ENCODE measurements around the gene EDN1. TPM values are rescaled to one million over a fixed set of nuclear protein-coding genes. Genes with fewer than 3 reads are reported as not detected.

Gene EDN1
- total and polyA plus RNA-seq, 2 donors (not counting 1 experiment from before 2014, with no cell fraction given) = 0.17 to 10.1 TPM

DNA sequence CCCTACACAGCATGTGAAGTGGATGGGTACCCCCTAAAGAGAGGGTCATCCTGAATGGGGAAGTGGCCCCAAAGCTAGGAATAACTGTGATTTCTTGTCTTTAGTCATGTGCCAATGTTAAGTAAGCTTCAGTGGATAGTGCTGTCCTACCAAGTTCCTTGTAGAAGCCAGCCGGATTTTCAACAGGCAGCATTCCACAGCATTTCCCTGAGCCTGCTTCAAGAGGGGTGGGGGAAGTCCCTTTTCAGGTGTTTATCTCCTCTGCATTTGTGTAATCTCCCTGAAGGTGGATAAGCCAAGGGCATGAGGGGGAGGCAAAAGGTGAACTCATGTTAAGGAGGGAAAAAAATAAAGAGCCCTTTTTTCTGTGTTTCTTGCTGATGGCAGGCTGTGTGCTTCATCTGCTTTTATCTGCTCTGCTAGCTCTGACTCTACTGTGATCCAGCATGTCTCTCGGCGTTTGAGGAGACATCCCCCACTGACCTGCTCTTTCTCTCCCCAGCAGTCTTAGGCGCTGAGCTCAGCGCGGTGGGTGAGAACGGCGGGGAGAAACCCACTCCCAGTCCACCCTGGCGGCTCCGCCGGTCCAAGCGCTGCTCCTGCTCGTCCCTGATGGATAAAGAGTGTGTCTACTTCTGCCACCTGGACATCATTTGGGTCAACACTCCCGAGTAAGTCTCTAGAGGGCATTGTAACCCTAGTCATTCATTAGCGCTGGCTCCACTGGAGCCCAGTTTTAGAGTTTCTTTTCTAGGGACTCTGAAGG, 1.9 kb downstream of the EDN1 start:
- TF ChIP-seq, protein P1, sequence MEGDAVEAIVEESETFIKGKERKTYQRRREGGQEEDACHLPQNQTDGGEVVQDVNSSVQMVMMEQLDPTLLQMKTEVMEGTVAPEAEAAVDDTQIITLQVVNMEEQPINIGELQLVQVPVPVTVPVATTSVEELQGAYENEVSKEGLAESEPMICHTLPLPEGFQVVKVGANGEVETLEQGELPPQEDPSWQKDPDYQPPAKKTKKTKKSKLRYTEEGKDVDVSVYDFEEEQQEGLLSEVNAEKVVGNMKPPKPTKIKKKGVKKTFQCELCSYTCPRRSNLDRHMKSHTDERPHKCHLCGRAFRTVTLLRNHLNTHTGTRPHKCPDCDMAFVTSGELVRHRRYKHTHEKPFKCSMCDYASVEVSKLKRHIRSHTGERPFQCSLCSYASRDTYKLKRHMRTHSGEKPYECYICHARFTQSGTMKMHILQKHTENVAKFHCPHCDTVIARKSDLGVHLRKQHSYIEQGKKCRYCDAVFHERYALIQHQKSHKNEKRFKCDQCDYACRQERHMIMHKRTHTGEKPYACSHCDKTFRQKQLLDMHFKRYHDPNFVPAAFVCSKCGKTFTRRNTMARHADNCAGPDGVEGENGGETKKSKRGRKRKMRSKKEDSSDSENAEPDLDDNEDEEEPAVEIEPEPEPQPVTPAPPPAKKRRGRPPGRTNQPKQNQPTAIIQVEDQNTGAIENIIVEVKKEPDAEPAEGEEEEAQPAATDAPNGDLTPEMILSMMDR (conservative IDR thresholded peaks at IDR 0.05 in 1 of 2, IDR thresholded peaks at IDR 0.05 in 1 of 2; ENCODE audit: low read depth in 1 of 2, low read length in 2 of 2) = peak in 1 of 2 donors; percentile 14
- no peak for TF ChIP-seq EZH2 (IDR thresholded peaks at IDR 0.05; ENCODE audit: low read length, missing control alignments)
- peak in 1 of 2 donors; percentile 49 for DNase-seq (ENCODE audit: low read depth in 2 of 2)
- Histone ChIP-seq H3K4me2 (ENCODE audit: extremely low read depth, insufficient read depth, low read length) (peak overlapping the region; percentile 18), H3K36me3 (ENCODE audit: control insufficient read depth, insufficient read depth, low read length) (no peaks in the 10 kb centered on the region), H4K20me1 (ENCODE audit: control insufficient read depth, extremely low read depth, insufficient read depth, low read length) (no peaks in the 10 kb centered on the region), H3K4me1 (ENCODE audit: control insufficient read depth, extremely low read depth, insufficient read depth, low read length) (peaks cover 5% of the 10 kb centered on the region), H3K9me3 (ENCODE audit: control insufficient read depth, insufficient read depth, low read depth, low read length) (no peaks in the 10 kb centered on the region), H2AFZ (ENCODE audit: low read length) (no peak overlapping the region), H3K4me3 (replicated peaks in 1 of 4; ENCODE audit: control extremely low read depth in 1 of 4, insufficient read depth in 1 of 4, low read depth in 3 of 4, low read length in 4 of 4) (peak overlapping the region in 3 of 4 experiments; percentile 3 to 29 (median 7)), H3K9ac (ENCODE audit: insufficient read depth, low read length) (no peak overlapping the region), H3K27ac (ENCODE audit: insufficient read depth, low read length) (no peak overlapping the region), H3K27me3 (ENCODE audit: control insufficient read depth, insufficient read depth, low read length) (no peaks in the 10 kb centered on the region), H3K79me2 (ENCODE audit: control insufficient read depth, insufficient read depth, low read length) (no peaks in the 10 kb centered on the region)

- TF ChIP-seq, protein P1 (conservative IDR thresholded peaks at IDR 0.05 in 1 of 2, IDR thresholded peaks at IDR 0.05 in 1 of 2; ENCODE audit: low read depth in 1 of 2, low read length in 2 of 2) = no peak
- no peak for TF ChIP-seq EZH2 (IDR thresholded peaks at IDR 0.05; ENCODE audit: low read length, missing control alignments)
- no peak overlapping the region for H3K4me3 ChIP-seq (replicated peaks in 1 of 4; ENCODE audit: control extremely low read depth in 1 of 4, insufficient read depth in 1 of 4, low read depth in 3 of 4, low read length in 4 of 4)
- H3K4me2 ChIP-seq (ENCODE audit: extremely low read depth, insufficient read depth, low read length) = no peak overlapping the region
- H4K20me1 ChIP-seq (ENCODE audit: control insufficient read depth, extremely low read depth, insufficient read depth, low read length) = no peaks in the 10 kb centered on the region
- H3K79me2 ChIP-seq (ENCODE audit: control insufficient read depth, insufficient read depth, low read length) = no peaks in the 10 kb centered on the region
- H3K27ac ChIP-seq (ENCODE audit: insufficient read depth, low read length) = no peak overlapping the region
- H3K9ac ChIP-seq (ENCODE audit: insufficient read depth, low read length) = no peak overlapping the region
- DNase-seq (ENCODE audit: low read depth in 2 of 2) = no peak
- H3K27me3 ChIP-seq (ENCODE audit: control insufficient read depth, insufficient read depth, low read length) = no peaks in the 10 kb centered on the region
- no peaks in the 10 kb centered on the region for H3K36me3 ChIP-seq (ENCODE audit: control insufficient read depth, insufficient read depth, low read length)
- no peaks in the 10 kb centered on the region for H3K9me3 ChIP-seq (ENCODE audit: control insufficient read depth, insufficient read depth, low read depth, low read length)
- peaks cover 5% of the 10 kb centered on the region for H3K4me1 ChIP-seq (ENCODE audit: control insufficient read depth, extremely low read depth, insufficient read depth, low read length)
- no peak overlapping the region for H2AFZ ChIP-seq (ENCODE audit: low read length)
These were observed 3.2 kb downstream of the EDN1 start for GRCh38 chr6:12293235-12293930.

GRCh38 chr6:12293931-12294807, 4.0 kb downstream of the EDN1 start:
- peaks cover 5% of the 10 kb centered on the region for H3K4me1 ChIP-seq (ENCODE audit: control insufficient read depth, extremely low read depth, insufficient read depth, low read length)
- H3K9ac ChIP-seq (ENCODE audit: insufficient read depth, low read length) = no peak overlapping the region
- H3K36me3 ChIP-seq (ENCODE audit: control insufficient read depth, insufficient read depth, low read length) = no peaks in the 10 kb centered on the region
- TF ChIP-seq, protein P1 (conservative IDR thresholded peaks at IDR 0.05 in 1 of 2, IDR thresholded peaks at IDR 0.05 in 1 of 2; ENCODE audit: low read depth in 1 of 2, low read length in 2 of 2) = no peak
- no peak for TF ChIP-seq EZH2 (IDR thresholded peaks at IDR 0.05; ENCODE audit: low read length, missing control alignments)
- H3K27me3 ChIP-seq (ENCODE audit: control insufficient read depth, insufficient read depth, low read length) = no peaks in the 10 kb centered on the region
- no peaks in the 10 kb centered on the region for H3K79me2 ChIP-seq (ENCODE audit: control insufficient read depth, insufficient read depth, low read length)
- H3K4me2 ChIP-seq (ENCODE audit: extremely low read depth, insufficient read depth, low read length) = no peak overlapping the region
- DNase-seq (ENCODE audit: low read depth in 2 of 2) = no peak
- H3K9me3 ChIP-seq (ENCODE audit: control insufficient read depth, insufficient read depth, low read depth, low read length) = no peaks in the 10 kb centered on the region
- no peak overlapping the region for H3K27ac ChIP-seq (ENCODE audit: insufficient read depth, low read length)
- no peaks in the 10 kb centered on the region for H4K20me1 ChIP-seq (ENCODE audit: control insufficient read depth, extremely low read depth, insufficient read depth, low read length)
- no peak overlapping the region for H3K4me3 ChIP-seq (replicated peaks in 1 of 4; ENCODE audit: control extremely low read depth in 1 of 4, insufficient read depth in 1 of 4, low read depth in 3 of 4, low read length in 4 of 4)
- no peak overlapping the region for H2AFZ ChIP-seq (ENCODE audit: low read length)

All from fibroblast of lung (primary cell).